Thyroid gland (tissue), 4 donors: Measurements from ENCODE around the gene PAX4.

ENCODE experiments used
- CTCF ChIP-seq, 6 experiments: fragments of 200-600 bp in 3 of 6; fragments of 450-650 bp in 3 of 6; sonication (generic) in 3 of 6; IDR thresholded peaks; one replicate each; pipeline ENCODE4 v1.5.1; 2016 to 2019; ENCODE audit warnings: antibody characterized with exemption in 6 of 6, mild to moderate bottlenecking in 2 of 6, inconsistent platforms in 1 of 6, moderate library complexity in 1 of 6
- POLR2A ChIP-seq, 2 donors: fragments of 450-650 bp; IDR thresholded peaks; one replicate each; pipeline ENCODE4 v1.6.1; 2017; ENCODE audit warnings: antibody characterized with exemption in 2 of 2, mild to moderate bottlenecking in 2 of 2, moderate library complexity in 1 of 2

- TF ChIP-seq CTCF (IDR thresholded peaks at IDR 0.05) (no peak), POLR2A (IDR thresholded peaks at IDR 0.05) (peak in 1 of 2 donors; percentile 69)
Measured at GRCh38 chr7:127588019-127588696, 29.8 kb downstream of the PAX4 start, which contains the start of gene ARF5.
